Endothelial cell of umbilical vein (primary cell): Measurements from ENCODE around the gene BDH1.

ENCODE experiments used
- JUN ChIP-seq: IDR thresholded peaks from 2 replicates; pipeline ENCODE4 v1.6.1; 2011; ENCODE audit warnings: borderline replicate concordance, low read depth; ENCODE audit not compliant: insufficient read length, insufficient read depth
- POLR2A ChIP-seq: IDR thresholded peaks from 2 replicates; pipeline ENCODE4 v1.6.1; 2012; ENCODE audit warnings: low read depth, mild to moderate bottlenecking, control low read depth, low read length
- TF ChIP-seq, protein P1 (sequence below), 2 donors: IDR thresholded peaks; 1 replicate in 1 of 2; 2 replicates in 1 of 2; pipeline ENCODE4 v1.5.1; 2011; ENCODE audit warnings: low read length in 2 of 2, mild to moderate bottlenecking in 2 of 2, moderate library complexity in 2 of 2, control low read depth in 1 of 2, inconsistent platforms in 1 of 2, low read depth in 1 of 2; ENCODE audit not compliant: insufficient read depth in 1 of 2; ENCODE audit errors: extremely low read depth in 1 of 2

DNA sequence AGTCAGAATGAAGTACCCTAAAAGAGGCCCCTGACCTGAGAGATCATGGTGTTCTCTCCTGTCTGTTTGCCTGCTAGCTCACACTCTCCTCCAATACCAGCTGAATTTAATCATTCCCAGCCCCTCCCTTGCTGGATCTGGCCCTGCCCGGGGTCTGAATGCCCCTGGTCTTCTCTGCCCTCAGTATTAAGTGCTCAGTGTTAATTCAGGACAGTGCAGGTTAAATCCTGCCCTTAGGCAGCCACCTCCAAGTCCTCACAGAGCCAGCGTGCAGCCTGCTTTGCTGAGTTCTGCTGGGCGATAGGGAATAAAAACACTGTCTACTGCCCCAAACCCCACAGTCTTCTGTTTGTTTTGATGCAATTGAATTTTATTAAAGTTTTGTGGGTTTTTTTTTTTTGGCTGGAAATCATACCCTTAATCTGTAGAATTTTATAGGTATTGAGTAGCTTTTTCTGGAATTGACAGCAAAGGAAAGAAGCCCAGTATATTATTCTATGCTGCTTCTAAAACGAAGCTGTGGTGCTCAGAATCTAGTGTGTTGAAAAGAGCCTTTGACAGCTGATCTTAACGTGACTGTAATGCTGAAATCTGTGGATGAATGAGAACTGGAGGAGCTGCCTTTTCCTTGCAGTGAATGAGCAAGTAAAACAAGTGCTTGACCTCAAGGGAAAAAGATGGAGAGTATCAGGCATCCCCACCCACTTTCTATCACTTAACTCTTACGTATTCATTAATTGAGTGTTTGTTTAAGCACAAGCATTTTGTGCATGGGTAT lies 12.3 kb upstream of the BDH1 start:
- TF ChIP-seq, protein P1, sequence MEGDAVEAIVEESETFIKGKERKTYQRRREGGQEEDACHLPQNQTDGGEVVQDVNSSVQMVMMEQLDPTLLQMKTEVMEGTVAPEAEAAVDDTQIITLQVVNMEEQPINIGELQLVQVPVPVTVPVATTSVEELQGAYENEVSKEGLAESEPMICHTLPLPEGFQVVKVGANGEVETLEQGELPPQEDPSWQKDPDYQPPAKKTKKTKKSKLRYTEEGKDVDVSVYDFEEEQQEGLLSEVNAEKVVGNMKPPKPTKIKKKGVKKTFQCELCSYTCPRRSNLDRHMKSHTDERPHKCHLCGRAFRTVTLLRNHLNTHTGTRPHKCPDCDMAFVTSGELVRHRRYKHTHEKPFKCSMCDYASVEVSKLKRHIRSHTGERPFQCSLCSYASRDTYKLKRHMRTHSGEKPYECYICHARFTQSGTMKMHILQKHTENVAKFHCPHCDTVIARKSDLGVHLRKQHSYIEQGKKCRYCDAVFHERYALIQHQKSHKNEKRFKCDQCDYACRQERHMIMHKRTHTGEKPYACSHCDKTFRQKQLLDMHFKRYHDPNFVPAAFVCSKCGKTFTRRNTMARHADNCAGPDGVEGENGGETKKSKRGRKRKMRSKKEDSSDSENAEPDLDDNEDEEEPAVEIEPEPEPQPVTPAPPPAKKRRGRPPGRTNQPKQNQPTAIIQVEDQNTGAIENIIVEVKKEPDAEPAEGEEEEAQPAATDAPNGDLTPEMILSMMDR (IDR thresholded peaks at IDR 0.05; ENCODE audit: extremely low read depth in 1 of 2, insufficient read depth in 1 of 2, low read depth in 1 of 2, low read length in 2 of 2) = no peak
- TF ChIP-seq POLR2A (no peak), JUN (no peak)
